Lung (tissue), 12 donors: ENCODE results near the gene SLC44A2. TPM values are rescaled to one million over a fixed set of nuclear protein-coding genes. Genes with fewer than 3 reads are reported as not detected.

ENCODE experiments used
- ATAC-seq: fragments of 200-7000 bp; cut with Tn5 transposase; one replicate; pipeline ENCODE4 v1.9.1; 2020; ENCODE audit warnings: moderate number of reproducible peaks; ENCODE audit not compliant: insufficient read depth, low FRiP score
- DNase-seq, 3 donors: peaks; one replicate each; pipeline ENCODE4 v3.0.0-alpha.2; 2013 to 2017
- H3K27ac ChIP-seq, 2 donors: one replicate each; pipeline ENCODE4 v1.5.1; 2013; ENCODE audit warnings: mild to moderate bottlenecking in 2 of 2, moderate library complexity in 2 of 2, control low read depth in 1 of 2, inconsistent platforms in 1 of 2, low read depth in 1 of 2, low read length in 1 of 2
- H3K27me3 ChIP-seq, 3 donors: one replicate each; pipeline ENCODE4 v1.5.1; 2013; ENCODE audit warnings: low read length in 2 of 3; ENCODE audit not compliant: control insufficient read depth in 3 of 3, insufficient read depth in 3 of 3
- H3K36me3 ChIP-seq, 4 donors: one replicate each; pipeline ENCODE4 v1.5.1; 2013; ENCODE audit warnings: low read length in 4 of 4, mild to moderate bottlenecking in 1 of 4, moderate library complexity in 1 of 4; ENCODE audit not compliant: control insufficient read depth in 4 of 4, insufficient read depth in 4 of 4
- H3K4me1 ChIP-seq, 5 donors: one replicate each; pipeline ENCODE4 v1.5.1; 2013; ENCODE audit warnings: low read length in 5 of 5, mild to moderate bottlenecking in 2 of 5, moderate library complexity in 1 of 5; ENCODE audit not compliant: control insufficient read depth in 5 of 5, insufficient read depth in 5 of 5
- H3K4me3 ChIP-seq: one replicate; pipeline ENCODE4 v1.5.1; 2013; ENCODE audit warnings: mild to moderate bottlenecking, control low read depth, moderate library complexity
- H3K9ac ChIP-seq, 2 donors: one replicate each; pipeline ENCODE4 v1.5.1; 2013; ENCODE audit warnings: low read length in 2 of 2, control low read depth in 1 of 2; ENCODE audit not compliant: insufficient read depth in 1 of 2
- H3K9me3 ChIP-seq, 4 donors: one replicate each; pipeline ENCODE4 v1.5.1; 2013; ENCODE audit warnings: low read length in 3 of 4, mild to moderate bottlenecking in 1 of 4, moderate library complexity in 1 of 4; ENCODE audit not compliant: control insufficient read depth in 4 of 4, insufficient read depth in 3 of 4
- WGBS, 2 donors: extraction: QIAGEN DNeasy Blood & Tissue Kit; methylation state at CpG; one replicate each; pipeline ENCODE4 v1.1.7; 2013; 5-methylcytosine and 5-hydroxymethylcytosine counted together
- polyA plus RNA-seq, 2 donors: library from polyadenylated mRNA; stranded (reverse); fragments of 200-250 nt; gene quantifications; one replicate each; pipeline ENCODE4 v1.2.1, GENCODE V29; 2013
- total RNA-seq, 2 donors: library from RNA; depleted of rRNA in 1 of 2; stranded (reverse); fragments of >200 nt in 1 of 2; gene quantifications; one replicate each; pipeline ENCODE4 v1.2.1, GENCODE V29; 2014 to 2021
- TF ChIP-seq, protein P1 (sequence below): IDR thresholded peaks from 2 replicates; pipeline ENCODE4 v1.5.1; 2012; ENCODE audit warnings: mild to moderate bottlenecking; ENCODE audit errors: control extremely low read depth, extremely low read depth
- donor health status: control.
- donor health status: control.
- donor health status: Bipolar disorder and iron deficiency.
- donor health status: healthy.
- donor health status: DM: yes; HTN: yes; CAD: no.

SLC44A2 gene
- total and polyA plus RNA-seq, 4 donors: 83.6 to 173 (median 118) TPM

DNA sequence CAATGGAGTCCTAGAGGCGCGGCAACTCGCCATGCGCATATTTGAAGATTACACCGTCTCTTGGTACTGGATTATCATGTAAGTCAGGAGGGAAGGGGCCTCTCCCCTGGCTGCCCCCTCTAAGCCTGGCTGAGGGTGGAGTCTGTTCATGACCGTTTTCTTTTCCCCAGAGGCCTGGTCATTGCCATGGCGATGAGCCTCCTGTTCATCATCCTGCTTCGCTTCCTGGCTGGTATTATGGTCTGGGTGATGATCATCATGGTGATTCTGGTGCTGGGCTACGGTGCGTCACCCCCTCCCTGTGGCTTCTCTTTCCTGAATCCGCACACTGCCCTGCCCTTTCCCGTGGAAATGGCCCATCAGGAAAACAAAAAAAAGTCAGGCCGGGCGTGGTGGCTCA, 6.5 kb downstream of the SLC44A2 start:
- peak overlapping the region in 1 of 2 donors; percentile 35 for H3K27ac ChIP-seq

DNA sequence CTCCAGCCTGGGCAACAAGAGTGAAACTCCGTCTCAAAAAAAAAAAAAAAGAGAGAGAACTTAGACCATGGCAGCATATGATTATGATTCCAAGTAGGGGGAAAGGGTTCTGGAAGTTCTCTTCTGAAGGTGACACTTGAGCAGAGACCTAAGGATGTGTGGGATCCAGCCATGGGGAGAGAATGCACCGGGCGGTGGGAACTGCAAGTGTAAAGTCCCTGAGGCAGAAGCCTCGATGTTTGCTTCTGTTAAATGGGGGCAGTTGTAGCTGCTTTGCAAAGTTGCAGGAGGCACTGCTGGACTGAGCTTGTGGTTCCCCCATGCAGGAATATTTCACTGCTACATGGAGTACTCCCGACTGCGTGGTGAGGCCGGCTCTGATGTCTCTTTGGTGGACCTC, 9.1 kb downstream of the SLC44A2 start:
- Histone ChIP-seq H3K27me3 (no peaks in the 10 kb centered on the region), H3K9me3 (no peaks in the 10 kb centered on the region), H3K36me3 (peaks cover 7 to 58% (median 38%) of the 10 kb centered on the region in 4 donors), H3K9ac (no peak overlapping the region), H3K4me1 (peaks cover 0 to 2% (median 0%) of the 10 kb centered on the region in 5 donors), H3K4me3 (no peak overlapping the region), H3K27ac (no peak overlapping the region)
- TF ChIP-seq, protein P1, sequence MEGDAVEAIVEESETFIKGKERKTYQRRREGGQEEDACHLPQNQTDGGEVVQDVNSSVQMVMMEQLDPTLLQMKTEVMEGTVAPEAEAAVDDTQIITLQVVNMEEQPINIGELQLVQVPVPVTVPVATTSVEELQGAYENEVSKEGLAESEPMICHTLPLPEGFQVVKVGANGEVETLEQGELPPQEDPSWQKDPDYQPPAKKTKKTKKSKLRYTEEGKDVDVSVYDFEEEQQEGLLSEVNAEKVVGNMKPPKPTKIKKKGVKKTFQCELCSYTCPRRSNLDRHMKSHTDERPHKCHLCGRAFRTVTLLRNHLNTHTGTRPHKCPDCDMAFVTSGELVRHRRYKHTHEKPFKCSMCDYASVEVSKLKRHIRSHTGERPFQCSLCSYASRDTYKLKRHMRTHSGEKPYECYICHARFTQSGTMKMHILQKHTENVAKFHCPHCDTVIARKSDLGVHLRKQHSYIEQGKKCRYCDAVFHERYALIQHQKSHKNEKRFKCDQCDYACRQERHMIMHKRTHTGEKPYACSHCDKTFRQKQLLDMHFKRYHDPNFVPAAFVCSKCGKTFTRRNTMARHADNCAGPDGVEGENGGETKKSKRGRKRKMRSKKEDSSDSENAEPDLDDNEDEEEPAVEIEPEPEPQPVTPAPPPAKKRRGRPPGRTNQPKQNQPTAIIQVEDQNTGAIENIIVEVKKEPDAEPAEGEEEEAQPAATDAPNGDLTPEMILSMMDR: no peak
- DNase-seq (no peak), ATAC-seq (no peak)
- 95 to 97% methylated on average over 7 of the region's 7 CpGs for WGBS, 2 donors

More for the DNA sequence above, 6.5 kb downstream of the SLC44A2 start:
- ATAC-seq (no peak), DNase-seq (no peak)
- Histone ChIP-seq H3K27me3 (no peaks in the 10 kb centered on the region), H3K36me3 (peaks cover 11 to 52% (median 38%) of the 10 kb centered on the region in 4 donors), H3K9me3 (no peaks in the 10 kb centered on the region), H3K9ac (no peak overlapping the region), H3K4me1 (no peaks in the 10 kb centered on the region), H3K4me3 (no peak overlapping the region)
- TF ChIP-seq, protein P1: no peak
- 83 to 85% methylated on average over 14 of the region's 14 CpGs for WGBS, 2 donors

DNA sequence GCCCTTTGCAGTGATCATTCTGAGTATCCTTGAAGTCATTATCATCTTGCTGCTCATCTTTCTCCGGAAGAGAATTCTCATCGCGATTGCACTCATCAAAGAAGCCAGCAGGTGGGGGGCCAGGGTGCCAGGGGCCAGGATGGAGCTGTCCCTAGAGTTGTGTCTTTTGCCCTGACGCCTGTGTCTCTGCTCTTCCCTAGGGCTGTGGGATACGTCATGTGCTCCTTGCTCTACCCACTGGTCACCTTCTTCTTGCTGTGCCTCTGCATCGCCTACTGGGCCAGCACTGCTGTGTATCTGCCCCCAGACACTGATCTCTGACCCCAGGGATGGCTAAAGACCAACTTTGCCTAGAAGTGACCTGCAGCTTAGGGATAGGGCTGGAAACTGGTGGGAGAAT, 9.6 kb downstream of the SLC44A2 start:
- H3K4me3 ChIP-seq: no peak overlapping the region
- TF ChIP-seq, protein P1: no peak
- H3K27ac ChIP-seq: no peak overlapping the region
- H3K4me1 ChIP-seq: peaks cover 0 to 3% (median 0%) of the 10 kb centered on the region in 5 donors
- DNase-seq (no peak), ATAC-seq (no peak)
- H3K9ac ChIP-seq: no peak overlapping the region
- H3K36me3 ChIP-seq: peaks cover 7 to 58% (median 40%) of the 10 kb centered on the region in 4 donors
- H3K9me3 ChIP-seq: no peaks in the 10 kb centered on the region
- 89 to 93% methylated on average over 6 of the region's 6 CpGs for WGBS, 2 donors
- no peaks in the 10 kb centered on the region for H3K27me3 ChIP-seq
